ENCODE data around the gene TKTL1. TPM values are rescaled to one million over a fixed set of nuclear protein-coding genes. Genes with fewer than 3 reads are reported as not detected.

Gene TKTL1
- total and polyA plus RNA-seq, 2 of the 4 experiments (the other 2 are of a cell fraction), result not detected

DNA sequence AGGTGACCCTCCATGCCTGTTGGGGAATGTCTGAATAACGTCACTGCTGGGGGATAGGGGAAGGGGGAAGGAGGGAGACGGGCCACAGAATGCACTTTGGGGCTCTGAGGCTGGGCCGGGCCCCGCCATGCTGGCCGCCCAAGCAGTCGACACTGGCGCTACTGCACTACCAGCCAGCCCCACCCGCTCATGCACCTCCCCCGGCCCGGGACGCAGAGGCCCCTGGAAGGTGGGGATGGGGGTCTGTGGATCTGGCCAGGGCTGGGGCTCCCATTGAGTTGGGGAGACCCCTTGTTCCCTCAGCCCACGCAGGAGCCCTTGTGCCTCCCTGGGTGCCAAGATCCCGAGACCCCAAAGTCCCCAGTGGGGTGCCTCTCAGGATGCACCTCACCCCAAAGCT is 61.0 kb downstream of the TKTL1 start:
- Histone ChIP-seq H4K20me1 (ENCODE audit: insufficient read depth, low read length) (peaks cover 99% of the 10 kb centered on the region), H2BK120ac (ENCODE audit: low read depth, low read length) (no peak overlapping the region)

More for the DNA sequence above, 61.0 kb downstream of the TKTL1 start:
- no peak overlapping the region for H2AK9ac ChIP-seq (replicated peaks; ENCODE audit: low read depth, low read length, poor library complexity)
- H3K18ac ChIP-seq (ENCODE audit: low read depth, low read length), result no peak overlapping the region
- no peak overlapping the region for H3K4me2 ChIP-seq (ENCODE audit: low read depth, low read length)
- no peak overlapping the region for H4K91ac ChIP-seq (ENCODE audit: insufficient read depth, low read depth, low read length)
- DNase-seq (no peak), ATAC-seq (ENCODE audit: low read depth) (no peak)
- H3K14ac ChIP-seq (replicated peaks; ENCODE audit: low read depth, low read length), result no peak overlapping the region
- 52% methylated on average over 5 of the region's 13 CpGs; no CpG with 5 or more reads in 1 of the 2 experiments for WGBS, 2 experiments (ENCODE audit: extremely low coverage in 2 of 2, insufficient read length in 1 of 2)
- H3K9ac ChIP-seq (ENCODE audit: low read depth, low read length), result no peak overlapping the region
- ChIA-PET CTCF (no interaction called here), POLR2A (ENCODE audit: unreplicated experiment) (no interaction called here)
- no peak overlapping the region for H4K8ac ChIP-seq (ENCODE audit: low read depth in 2 of 2, low read length in 2 of 2)
- no peak overlapping the region for H3K56ac ChIP-seq (ENCODE audit: extremely low read depth, insufficient read depth, low read length)
- no peak overlapping the region for H4K5ac ChIP-seq (ENCODE audit: low read depth, low read length)
- no peak overlapping the region for H3K4ac ChIP-seq (ENCODE audit: low read depth, low read length)
- no peak overlapping the region for H2BK15ac ChIP-seq (ENCODE audit: low read depth, low read length)
- BruUV-seq (replicated peaks), result no TSS peak
- peaks cover 10 to 44% of the 10 kb centered on the region in 2 experiments; a peak in 2 of 4 replicates for H3K79me1 ChIP-seq (ENCODE audit: low read depth in 1 of 2, low read length in 2 of 2)
- peaks cover 96% of the 10 kb centered on the region for H3K36me3 ChIP-seq (ENCODE audit: control insufficient read depth, insufficient read depth, low read length)
- H2AK5ac ChIP-seq (ENCODE audit: low read depth, low read length), result no peak overlapping the region
- no peaks in the 10 kb centered on the region for H3K27me3 ChIP-seq (ENCODE audit: control insufficient read depth, insufficient read depth, low read length)
- H3K9me3 ChIP-seq (ENCODE audit: control insufficient read depth, insufficient read depth, low read length), result no peaks in the 10 kb centered on the region
- no peak overlapping the region for H3K4me3 ChIP-seq (ENCODE audit: insufficient read depth, low read depth, low read length)
- intact Hi-C loops (cut with micrococcal nuclease), result no loop called here
- H3K27ac ChIP-seq (ENCODE audit: insufficient read depth, low read length), result no peak overlapping the region
- H3K23ac ChIP-seq (ENCODE audit: low read depth, low read length), result no peak overlapping the region
- H2BK5ac ChIP-seq (ENCODE audit: low read depth, low read length, poor library complexity, severe bottlenecking), result no peak overlapping the region
- in situ Hi-C loops (cut with MboI; ENCODE audit: low sequenced_read_pairs), result no loop called here
- TF ChIP-seq MAZ (IDR thresholded peaks at IDR 0.05; ENCODE audit: borderline replicate concordance, low read depth, low read length), result no peak
- no peak for TF ChIP-seq FOS (IDR thresholded peaks at IDR 0.05; ENCODE audit: low read depth, low read length)
- TF ChIP-seq MAFK (IDR thresholded peaks at IDR 0.05; ENCODE audit: low read depth, low read length), result no peak
- no peak for TF ChIP-seq MXI1 (IDR thresholded peaks at IDR 0.05; ENCODE audit: borderline replicate concordance, low read depth, low read length)
- TF ChIP-seq POLR2A (IDR thresholded peaks at IDR 0.05; ENCODE audit: low read depth, low read length), result no peak
- TF ChIP-seq BHLHE40 (IDR thresholded peaks at IDR 0.05; ENCODE audit: low read depth, low read length), result no peak
- TF ChIP-seq CHD1 (IDR thresholded peaks at IDR 0.05; ENCODE audit: low read depth, low read length), result no peak
- TF ChIP-seq, protein P1, sequence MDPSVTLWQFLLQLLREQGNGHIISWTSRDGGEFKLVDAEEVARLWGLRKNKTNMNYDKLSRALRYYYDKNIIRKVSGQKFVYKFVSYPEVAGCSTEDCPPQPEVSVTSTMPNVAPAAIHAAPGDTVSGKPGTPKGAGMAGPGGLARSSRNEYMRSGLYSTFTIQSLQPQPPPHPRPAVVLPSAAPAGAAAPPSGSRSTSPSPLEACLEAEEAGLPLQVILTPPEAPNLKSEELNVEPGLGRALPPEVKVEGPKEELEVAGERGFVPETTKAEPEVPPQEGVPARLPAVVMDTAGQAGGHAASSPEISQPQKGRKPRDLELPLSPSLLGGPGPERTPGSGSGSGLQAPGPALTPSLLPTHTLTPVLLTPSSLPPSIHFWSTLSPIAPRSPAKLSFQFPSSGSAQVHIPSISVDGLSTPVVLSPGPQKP (IDR thresholded peaks at IDR 0.05; ENCODE audit: borderline replicate concordance, low read depth, low read length), result no peak
- TF ChIP-seq, protein P2, sequence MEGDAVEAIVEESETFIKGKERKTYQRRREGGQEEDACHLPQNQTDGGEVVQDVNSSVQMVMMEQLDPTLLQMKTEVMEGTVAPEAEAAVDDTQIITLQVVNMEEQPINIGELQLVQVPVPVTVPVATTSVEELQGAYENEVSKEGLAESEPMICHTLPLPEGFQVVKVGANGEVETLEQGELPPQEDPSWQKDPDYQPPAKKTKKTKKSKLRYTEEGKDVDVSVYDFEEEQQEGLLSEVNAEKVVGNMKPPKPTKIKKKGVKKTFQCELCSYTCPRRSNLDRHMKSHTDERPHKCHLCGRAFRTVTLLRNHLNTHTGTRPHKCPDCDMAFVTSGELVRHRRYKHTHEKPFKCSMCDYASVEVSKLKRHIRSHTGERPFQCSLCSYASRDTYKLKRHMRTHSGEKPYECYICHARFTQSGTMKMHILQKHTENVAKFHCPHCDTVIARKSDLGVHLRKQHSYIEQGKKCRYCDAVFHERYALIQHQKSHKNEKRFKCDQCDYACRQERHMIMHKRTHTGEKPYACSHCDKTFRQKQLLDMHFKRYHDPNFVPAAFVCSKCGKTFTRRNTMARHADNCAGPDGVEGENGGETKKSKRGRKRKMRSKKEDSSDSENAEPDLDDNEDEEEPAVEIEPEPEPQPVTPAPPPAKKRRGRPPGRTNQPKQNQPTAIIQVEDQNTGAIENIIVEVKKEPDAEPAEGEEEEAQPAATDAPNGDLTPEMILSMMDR (conservative IDR thresholded peaks at IDR 0.05; ENCODE audit: low read depth, low read length), result no peak
- TF ChIP-seq RFX5 (IDR thresholded peaks at IDR 0.05; ENCODE audit: low read depth, low read length), result no peak
- no peak for TF ChIP-seq RAD21 (IDR thresholded peaks at IDR 0.05; ENCODE audit: low read length)
- TF ChIP-seq, protein P3, sequence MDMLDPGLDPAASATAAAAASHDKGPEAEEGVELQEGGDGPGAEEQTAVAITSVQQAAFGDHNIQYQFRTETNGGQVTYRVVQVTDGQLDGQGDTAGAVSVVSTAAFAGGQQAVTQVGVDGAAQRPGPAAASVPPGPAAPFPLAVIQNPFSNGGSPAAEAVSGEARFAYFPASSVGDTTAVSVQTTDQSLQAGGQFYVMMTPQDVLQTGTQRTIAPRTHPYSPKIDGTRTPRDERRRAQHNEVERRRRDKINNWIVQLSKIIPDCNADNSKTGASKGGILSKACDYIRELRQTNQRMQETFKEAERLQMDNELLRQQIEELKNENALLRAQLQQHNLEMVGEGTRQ (IDR thresholded peaks at IDR 0.05; ENCODE audit: low read depth, low read length), result no peak
- dilution Hi-C loops (cut with HindIII; ENCODE audit: low sequenced_read_pairs, unreplicated experiment), result no loop called here
- no peaks in the 10 kb centered on the region for H3K4me1 ChIP-seq (ENCODE audit: control insufficient read depth, insufficient read depth, low read length)
- H2AFZ ChIP-seq (replicated peaks; ENCODE audit: low read length, poor library complexity), result no peak overlapping the region
- no peaks in the 10 kb centered on the region for H3K9me1 ChIP-seq (ENCODE audit: insufficient read depth, low read length)
- no peak overlapping the region for H2BK20ac ChIP-seq (ENCODE audit: low read depth, low read length)
